OCI-LY3 (cell line): ENCODE measurements around the gene LARGE1.

Experiments used
- H2AFZ ChIP-seq: fragments of 200-600, 300-600 bp; shearing (Covaris generic); 2 replicates; pipeline ENCODE4 v1.6.0; 2014; ENCODE audit warnings: antibody characterized with exemption, low read depth, low read length
- H3K27ac ChIP-seq: fragments of 200-600, 300-600 bp; sonication (generic); 2 replicates; pipeline ENCODE4 v1.5.1; 2014; ENCODE audit warnings: mild to moderate bottlenecking, low read length, moderate library complexity, mixed read lengths
- H3K27me3 ChIP-seq: fragments of 200-600, 300-600 bp; sonication (generic); 2 replicates; pipeline ENCODE4 v1.6.1; 2014; ENCODE audit warnings: low read depth, low read length, mixed read lengths
- H3K36me3 ChIP-seq: fragments of 200-600, 300-600 bp; sonication (generic); replicated peaks from 2 replicates; pipeline ENCODE3; 2014; ENCODE audit warnings: low read depth, low read length, mixed read lengths
- H3K4me1 ChIP-seq: fragments of 300-600, 200-600 bp; sonication (generic); 2 replicates; pipeline ENCODE4 v1.6.1; 2014; ENCODE audit warnings: low read length, mixed read lengths
- H3K4me2 ChIP-seq: fragments of 200-600, 300-600 bp; sonication (generic); 2 replicates; pipeline ENCODE4 v1.6.1; 2014; ENCODE audit warnings: low read length, mixed read lengths
- H3K4me3 ChIP-seq: fragments of 300-600, 200-600 bp; sonication (generic); 2 replicates; pipeline ENCODE4 v1.5.1; 2014; ENCODE audit warnings: antibody characterized with exemption, mild to moderate bottlenecking, low read length, moderate library complexity
- H3K79me2 ChIP-seq: fragments of 300-600, 200-600 bp; shearing (Covaris generic); 2 replicates; pipeline ENCODE4 v1.6.1; 2014; ENCODE audit warnings: mild to moderate bottlenecking, low read length, mixed read lengths
- H3K9ac ChIP-seq: fragments of 300-600, 200-600 bp; shearing (Covaris generic); 2 replicates; pipeline ENCODE4 v1.6.0; 2014; ENCODE audit warnings: mild to moderate bottlenecking, low read length, moderate library complexity
- H3K9me3 ChIP-seq: fragments of 200-600, 300-600 bp; shearing (Covaris generic); 2 replicates; pipeline ENCODE4 v1.6.1; 2014; ENCODE audit warnings: low read length, mixed read lengths; ENCODE audit not compliant: insufficient read depth
- H4K20me1 ChIP-seq: fragments of 200-600, 300-600 bp; sonication (generic); 2 replicates; pipeline ENCODE4 v1.6.1; 2016; ENCODE audit warnings: low read length, mixed read lengths; ENCODE audit not compliant: insufficient read depth
- EZH2phosphoT487 ChIP-seq: fragments of 200-600 bp; shearing (Covaris generic); IDR thresholded peaks from 2 replicates; pipeline ENCODE4 v1.6.1; 2018; ENCODE audit warnings: antibody characterized with exemption, mixed run types, low read depth
- TF ChIP-seq, protein P1 (sequence below): fragments of 200-600, 300-600 bp; sonication (generic); IDR thresholded peaks from 2 replicates; pipeline ENCODE4 v1.5.1; 2014; ENCODE audit warnings: antibody characterized with exemption, low read length, low read depth

The LARGE1 gene

GRCh38 chr22:33894515-33894914 is 25.8 kb downstream of the LARGE1 start:
- Histone ChIP-seq H3K27ac (no peak overlapping the region), H4K20me1 (peaks cover 65% of the 10 kb centered on the region), H3K36me3 (peaks cover 19% of the 10 kb centered on the region), H3K4me2 (no peak overlapping the region), H3K4me1 (peaks cover 70% of the 10 kb centered on the region), H3K4me3 (no peak overlapping the region), H2AFZ (no peak overlapping the region), H3K9me3 (peaks cover 9% of the 10 kb centered on the region), H3K9ac (no peak overlapping the region), H3K79me2 (peaks cover 100% of the 10 kb centered on the region), H3K27me3 (no peaks in the 10 kb centered on the region)
- no peak for TF ChIP-seq EZH2phosphoT487
- TF ChIP-seq, protein P1, sequence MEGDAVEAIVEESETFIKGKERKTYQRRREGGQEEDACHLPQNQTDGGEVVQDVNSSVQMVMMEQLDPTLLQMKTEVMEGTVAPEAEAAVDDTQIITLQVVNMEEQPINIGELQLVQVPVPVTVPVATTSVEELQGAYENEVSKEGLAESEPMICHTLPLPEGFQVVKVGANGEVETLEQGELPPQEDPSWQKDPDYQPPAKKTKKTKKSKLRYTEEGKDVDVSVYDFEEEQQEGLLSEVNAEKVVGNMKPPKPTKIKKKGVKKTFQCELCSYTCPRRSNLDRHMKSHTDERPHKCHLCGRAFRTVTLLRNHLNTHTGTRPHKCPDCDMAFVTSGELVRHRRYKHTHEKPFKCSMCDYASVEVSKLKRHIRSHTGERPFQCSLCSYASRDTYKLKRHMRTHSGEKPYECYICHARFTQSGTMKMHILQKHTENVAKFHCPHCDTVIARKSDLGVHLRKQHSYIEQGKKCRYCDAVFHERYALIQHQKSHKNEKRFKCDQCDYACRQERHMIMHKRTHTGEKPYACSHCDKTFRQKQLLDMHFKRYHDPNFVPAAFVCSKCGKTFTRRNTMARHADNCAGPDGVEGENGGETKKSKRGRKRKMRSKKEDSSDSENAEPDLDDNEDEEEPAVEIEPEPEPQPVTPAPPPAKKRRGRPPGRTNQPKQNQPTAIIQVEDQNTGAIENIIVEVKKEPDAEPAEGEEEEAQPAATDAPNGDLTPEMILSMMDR: no peak

DNA sequence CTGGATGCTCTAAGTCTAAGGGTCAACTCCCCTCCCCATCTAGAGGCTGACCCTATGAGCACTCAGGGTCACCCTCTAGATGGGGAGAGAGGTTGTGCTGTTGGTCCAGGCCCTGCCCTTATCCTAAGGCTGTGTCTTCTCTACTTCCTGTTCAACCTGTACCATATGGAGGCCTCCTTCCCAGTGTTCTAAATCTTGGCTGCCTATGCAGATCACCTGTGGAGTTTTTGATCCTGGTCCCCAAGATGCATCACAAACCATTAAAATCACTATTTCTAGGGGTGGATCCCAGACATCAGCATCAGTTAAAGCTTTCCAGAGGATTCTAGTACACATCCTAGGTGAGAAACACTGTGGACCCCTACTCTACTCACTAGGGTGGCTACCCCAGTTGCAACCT is 26.2 kb downstream of the LARGE1 start:
- Histone ChIP-seq H3K27me3 (no peaks in the 10 kb centered on the region), H4K20me1 (peaks cover 63% of the 10 kb centered on the region), H3K4me2 (no peak overlapping the region), H3K79me2 (peaks cover 100% of the 10 kb centered on the region), H3K9me3 (peaks cover 9% of the 10 kb centered on the region), H3K36me3 (peaks cover 19% of the 10 kb centered on the region), H3K27ac (no peak overlapping the region), H2AFZ (no peak overlapping the region), H3K9ac (no peak overlapping the region), H3K4me3 (no peak overlapping the region), H3K4me1 (peaks cover 75% of the 10 kb centered on the region)
- TF ChIP-seq, protein P1: no peak
- no peak for TF ChIP-seq EZH2phosphoT487

GRCh38 chr22:33893512-33893911 is 26.8 kb downstream of the LARGE1 start:
- TF ChIP-seq EZH2phosphoT487: no peak
- TF ChIP-seq, protein P1: no peak
- Histone ChIP-seq H3K36me3 (peaks cover 19% of the 10 kb centered on the region), H3K79me2 (peaks cover 100% of the 10 kb centered on the region), H3K27ac (no peak overlapping the region), H2AFZ (no peak overlapping the region), H3K27me3 (no peaks in the 10 kb centered on the region), H3K4me3 (no peak overlapping the region), H3K9me3 (peaks cover 9% of the 10 kb centered on the region), H3K4me2 (no peak overlapping the region), H4K20me1 (peaks cover 60% of the 10 kb centered on the region), H3K9ac (no peak overlapping the region), H3K4me1 (peaks cover 77% of the 10 kb centered on the region)

DNA sequence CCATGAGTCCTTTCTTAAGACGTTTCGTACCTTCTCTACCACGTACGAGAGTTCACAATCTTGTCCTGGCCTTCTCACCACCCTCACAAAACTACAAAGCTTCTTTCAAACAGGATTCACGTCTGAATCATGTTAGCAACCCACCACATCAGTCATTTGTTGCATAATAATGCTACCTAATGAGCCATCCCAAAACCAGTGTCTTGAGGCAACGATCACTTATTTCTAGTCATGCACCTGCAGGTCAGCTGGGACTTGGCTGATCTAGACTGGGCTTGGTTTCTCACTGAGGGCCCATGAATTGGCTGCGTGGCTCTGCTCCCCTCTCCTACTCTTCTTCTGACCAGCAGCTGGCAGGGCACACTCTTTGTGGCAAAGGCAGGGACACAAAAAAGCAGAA is 28.3 kb downstream of the LARGE1 start:
- H3K36me3 ChIP-seq: peaks cover 19% of the 10 kb centered on the region
- peaks cover 56% of the 10 kb centered on the region for H4K20me1 ChIP-seq
- H3K9ac ChIP-seq: no peak overlapping the region
- H2AFZ ChIP-seq: no peak overlapping the region
- H3K9me3 ChIP-seq: peaks cover 9% of the 10 kb centered on the region
- H3K4me3 ChIP-seq: no peak overlapping the region
- TF ChIP-seq EZH2phosphoT487: no peak
- TF ChIP-seq, protein P1: no peak
- H3K4me1 ChIP-seq: peaks cover 71% of the 10 kb centered on the region
- H3K27me3 ChIP-seq: no peaks in the 10 kb centered on the region
- H3K79me2 ChIP-seq: peaks cover 98% of the 10 kb centered on the region
- no peak overlapping the region for H3K27ac ChIP-seq
- peak overlapping the region; percentile 14; the same call in 1 of the 2 replicates for H3K4me2 ChIP-seq
